ENCODE data around the gene SGMS1. TPM values are rescaled to one million over a fixed set of nuclear protein-coding genes. Genes with fewer than 3 reads are reported as not detected.
"Not testable (repeated sequence)": the region's sequence is repeated elsewhere in the genome, so short reads cannot be mapped to it uniquely, and the experiment has no call there.

SGMS1 gene
- total RNA-seq, 1 donor from 2014 or later, result 78.8 TPM

- no peak for DNase-seq (ENCODE audit: low spot score)
Measured at GRCh38 chr10:50271564-50272250, 352.0 kb downstream of the SGMS1 start.

GRCh38 chr10:50267877-50268276 is 355.9 kb downstream of the SGMS1 start:
- DNase-seq (ENCODE audit: low spot score), result not testable (repeated sequence)

GRCh38 chr10:50262625-50263024 is 361.1 kb downstream of the SGMS1 start:
- not testable (repeated sequence) for DNase-seq (ENCODE audit: low spot score)

GRCh38 chr10:50260791-50261281 is 362.9 kb downstream of the SGMS1 start:
- no peak for DNase-seq (ENCODE audit: low spot score)

Other genes starting within 250 kb of the SGMS1 start
- 4.8 TPM for gene ASAH2B, start 116.0 kb upstream of the SGMS1 start, total RNA-seq

Measured in ureter (tissue), 1 donor.